NCI-H146 (cell line): ENCODE data around the gene CCDC148.

ENCODE experiments used
- DNase-seq: peaks from one replicate; lab custom pipeline; 2025; lab: John Stamatoyannopoulos, UW

The CCDC148 gene

GRCh38 chr2:158174495-158174894 lies 282.1 kb downstream of the CCDC148 start:
- no peak for DNase-seq

GRCh38 chr2:158172719-158173118 lies 283.8 kb downstream of the CCDC148 start:
- DNase-seq: no peak

- DNase-seq: no peak
Observed at GRCh38 chr2:158154596-158154995, 302.0 kb downstream of the CCDC148 start.

GRCh38 chr2:158153270-158154015 lies 303.1 kb downstream of the CCDC148 start:
- DNase-seq: no peak

GRCh38 chr2:158144914-158145625 lies 311.5 kb downstream of the CCDC148 start:
- DNase-seq: peak; percentile 5

- no peak for DNase-seq
Observed at GRCh38 chr2:158143703-158144360, 312.7 kb downstream of the CCDC148 start.

- no peak for DNase-seq
Observed at GRCh38 chr2:158142568-158143332, 313.8 kb downstream of the CCDC148 start.

- DNase-seq: no peak
Observed at GRCh38 chr2:158142165-158142564, 314.4 kb downstream of the CCDC148 start.

- DNase-seq: no peak
Observed at GRCh38 chr2:158140201-158140600, 316.4 kb downstream of the CCDC148 start.

GRCh38 chr2:158138255-158138654 lies 318.3 kb downstream of the CCDC148 start:
- no peak for DNase-seq

GRCh38 chr2:158135096-158135495 lies 321.5 kb downstream of the CCDC148 start:
- DNase-seq: no peak

GRCh38 chr2:158134655-158135054 lies 321.9 kb downstream of the CCDC148 start:
- no peak for DNase-seq

GRCh38 chr2:158134055-158134454 lies 322.5 kb downstream of the CCDC148 start:
- DNase-seq: no peak

- DNase-seq: no peak
Observed at GRCh38 chr2:158131919-158132566, 324.5 kb downstream of the CCDC148 start.

GRCh38 chr2:158131483-158131912 lies 325.1 kb downstream of the CCDC148 start:
- DNase-seq: no peak

- DNase-seq: no peak
Observed at GRCh38 chr2:158130832-158131473, 325.6 kb downstream of the CCDC148 start.

GRCh38 chr2:158129037-158129436 lies 327.5 kb downstream of the CCDC148 start:
- DNase-seq: no peak

GRCh38 chr2:158128168-158128973 lies 328.2 kb downstream of the CCDC148 start:
- peak; percentile 3 for DNase-seq

- peak; percentile 2 for DNase-seq
Observed at GRCh38 chr2:158127380-158127804, 329.2 kb downstream of the CCDC148 start.
